Mesendoderm (in vitro differentiated cells): ENCODE measurements around the gene CIC.

Experiments
- DNase-seq: peaks from one replicate; pipeline ENCODE4 v3.0.0; 2013
- H2AK5ac ChIP-seq: 2 replicates; pipeline ENCODE4 v1.6.1; 2013; ENCODE audit warnings: low read length, inconsistent platforms
- H2BK120ac ChIP-seq: 2 replicates; pipeline ENCODE4 v1.6.1; 2013; ENCODE audit warnings: low read depth, mild to moderate bottlenecking, low read length, moderate library complexity, mixed read lengths
- H2BK15ac ChIP-seq: replicated peaks from 2 replicates; pipeline ENCODE4 v1.6.1; 2013; ENCODE audit warnings: low read depth, mild to moderate bottlenecking, moderate library complexity
- H2BK5ac ChIP-seq: 2 replicates; pipeline ENCODE4 v1.6.1; 2013; ENCODE audit warnings: low read length, inconsistent platforms
- H3K18ac ChIP-seq: 2 replicates; pipeline ENCODE4 v1.6.1; 2013; ENCODE audit warnings: mild to moderate bottlenecking, low read length, mixed read lengths
- H3K23ac ChIP-seq: one replicate; pipeline ENCODE4 v1.6.1; 2013; ENCODE audit warnings: low read length
- H3K27ac ChIP-seq: 2 replicates; pipeline ENCODE4 v1.5.1; 2013; ENCODE audit warnings: low read depth, mild to moderate bottlenecking, inconsistent platforms, low read length, moderate library complexity
- H3K27me3 ChIP-seq: 2 replicates; pipeline ENCODE4 v1.6.1; 2013; ENCODE audit warnings: low read length, control low read depth, mild to moderate bottlenecking, inconsistent platforms; ENCODE audit not compliant: insufficient read depth, poor library complexity
- H3K36me3 ChIP-seq: 2 replicates; pipeline ENCODE4 v1.6.1; 2013; ENCODE audit warnings: low read length, inconsistent platforms; ENCODE audit not compliant: control insufficient read depth, insufficient read depth
- H3K4ac ChIP-seq: one replicate; pipeline ENCODE4 v1.6.1; 2013; ENCODE audit warnings: low read depth, mild to moderate bottlenecking, low read length, moderate library complexity
- H3K4me1 ChIP-seq: 2 replicates; pipeline ENCODE4 v1.6.1; 2013; ENCODE audit warnings: low read depth, low read length, inconsistent platforms; ENCODE audit not compliant: control insufficient read depth
- H3K4me2 ChIP-seq: 2 replicates; pipeline ENCODE4 v1.6.1; 2013; ENCODE audit warnings: low read length
- H3K4me3 ChIP-seq: 2 replicates; pipeline ENCODE4 v1.5.1; 2013; ENCODE audit warnings: mild to moderate bottlenecking, low read length
- H3K56ac ChIP-seq: one replicate; pipeline ENCODE4 v1.6.1; 2013; ENCODE audit warnings: low read length
- H3K79me1 ChIP-seq: 2 replicates; pipeline ENCODE4 v1.6.1; 2013; ENCODE audit warnings: low read length, inconsistent platforms
- H3K79me2 ChIP-seq: 2 replicates; pipeline ENCODE4 v1.6.1; 2013; ENCODE audit warnings: mild to moderate bottlenecking, low read length; ENCODE audit not compliant: control insufficient read depth, insufficient read depth
- H3K9ac ChIP-seq: 2 replicates; pipeline ENCODE4 v1.6.1; 2013; ENCODE audit warnings: low read length, inconsistent platforms
- H4K5ac ChIP-seq: one replicate; pipeline ENCODE4 v1.6.1; 2013; ENCODE audit warnings: low read length
- H4K8ac ChIP-seq: one replicate; pipeline ENCODE4 v1.6.1; 2013; ENCODE audit warnings: low read depth, mild to moderate bottlenecking, control low read depth, low read length, moderate library complexity
- WGBS: extraction: QIAGEN DNeasy Blood & Tissue Kit; methylation state at CpG from one replicate; pipeline ENCODE4 v1.1.7; 2013; ENCODE audit warnings: low lambda C conversion rate, missing lambda C conversion rate; ENCODE audit not compliant: insufficient coverage; ENCODE audit errors: extremely low coverage; 5-methylcytosine and 5-hydroxymethylcytosine counted together

The CIC gene

DNA sequence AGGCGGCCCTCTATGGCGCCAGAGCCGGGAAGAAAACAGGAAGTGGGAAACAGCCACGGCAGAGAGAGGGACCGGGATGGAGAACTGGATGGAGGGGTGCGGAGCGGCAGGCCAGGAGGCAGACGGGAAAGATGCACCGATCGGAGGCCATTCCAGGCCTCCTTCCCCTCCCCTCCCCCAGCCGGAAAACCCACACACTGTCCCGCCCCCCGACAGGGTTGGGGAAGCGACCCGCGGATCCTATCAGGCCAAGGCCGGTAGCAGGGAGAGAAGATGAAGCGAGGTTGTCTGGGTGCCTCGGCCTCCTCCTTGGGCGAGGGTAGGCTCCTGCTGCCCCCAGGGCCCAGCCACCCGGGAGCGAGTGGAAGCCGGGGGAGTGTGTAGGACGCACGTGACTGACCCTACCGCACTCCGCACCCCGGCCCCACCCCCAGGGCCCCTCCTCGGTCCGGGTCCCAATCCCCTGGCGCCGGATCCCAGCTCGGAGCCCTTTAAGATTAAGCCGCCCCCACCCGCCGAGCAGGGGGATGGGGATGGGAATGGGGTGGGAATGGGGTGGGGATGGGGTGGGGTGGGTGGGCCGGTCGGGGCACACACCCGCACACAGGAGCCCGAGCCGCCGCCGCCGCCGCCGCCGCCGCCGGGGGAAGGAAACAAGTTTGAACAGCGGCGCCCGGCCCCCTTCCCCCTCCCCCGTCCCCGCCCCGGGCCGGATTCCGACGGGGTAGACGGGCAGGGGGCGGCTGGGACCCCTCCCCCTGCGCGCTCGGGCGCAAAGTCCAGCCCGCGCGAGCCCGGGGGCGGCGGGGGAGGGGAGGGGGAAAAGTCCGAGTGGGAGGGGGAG lies 15.6 kb upstream of the CIC start:
- H3K4me2 ChIP-seq = peak overlapping the region; percentile 78
- H3K27me3 ChIP-seq = no peaks in the 10 kb centered on the region
- peaks cover 33% of the 10 kb centered on the region for H3K79me2 ChIP-seq
- H3K18ac ChIP-seq = peak overlapping the region; percentile 81
- peak overlapping the region; percentile 5 for H2BK120ac ChIP-seq
- peak overlapping the region; percentile 89 for H3K23ac ChIP-seq
- no peak overlapping the region for H4K5ac ChIP-seq
- peaks cover 11% of the 10 kb centered on the region for H3K4me1 ChIP-seq
- peaks cover 5% of the 10 kb centered on the region for H3K36me3 ChIP-seq
- peak overlapping the region; percentile 99 for H3K27ac ChIP-seq
- peak overlapping the region; percentile 96 for H3K9ac ChIP-seq
- no peak overlapping the region for H2BK15ac ChIP-seq
- no CpG with 5 or more reads among the region's 71 CpGs for WGBS
- peaks cover 21% of the 10 kb centered on the region for H3K79me1 ChIP-seq
- no peak overlapping the region for H2AK5ac ChIP-seq
- H4K8ac ChIP-seq = peak overlapping the region; percentile 59
- peak overlapping the region; percentile 84 for H3K4me3 ChIP-seq
- H3K4ac ChIP-seq = peak overlapping the region; percentile 95
- peak; percentile 87 for DNase-seq
- peak overlapping the region; percentile 78 for H2BK5ac ChIP-seq
- peak overlapping the region; percentile 97 for H3K56ac ChIP-seq

DNA sequence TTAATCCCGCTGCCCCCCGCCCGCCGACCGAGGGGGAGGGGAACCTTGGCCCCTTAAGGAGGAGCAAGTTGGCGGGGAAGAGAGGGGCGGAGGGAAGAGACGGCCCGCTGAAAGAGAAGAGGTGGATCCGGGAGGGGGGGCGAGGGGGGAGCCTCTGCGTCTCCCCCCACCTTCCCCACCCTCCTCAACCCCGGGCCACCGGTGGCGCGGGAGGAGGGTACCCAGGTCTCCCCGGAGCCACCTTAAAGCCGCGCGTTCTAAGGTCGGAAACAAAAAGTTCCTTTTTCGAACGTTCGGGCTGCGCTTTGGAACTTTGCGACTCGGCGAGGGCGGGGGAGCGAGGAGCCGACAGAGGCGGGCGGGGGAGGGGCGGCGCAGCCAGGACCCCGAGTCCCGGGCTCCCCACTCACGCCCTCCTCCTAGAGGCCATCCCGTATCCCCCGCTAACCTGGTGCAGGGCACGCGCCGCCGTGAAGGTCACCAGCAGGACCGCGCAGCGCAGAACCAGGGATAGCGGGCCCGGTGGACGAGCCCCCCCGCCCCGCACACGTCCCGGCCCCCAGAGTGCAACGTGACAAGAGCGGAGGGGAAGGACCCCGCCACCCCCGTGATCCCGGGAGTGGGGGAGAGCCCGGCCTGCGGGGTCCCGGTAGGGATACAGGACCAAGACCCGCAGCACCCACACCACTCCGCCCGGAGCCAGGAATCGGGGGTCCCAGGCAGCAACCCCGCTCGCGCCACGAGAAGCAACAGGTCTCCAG lies 14.8 kb upstream of the CIC start:
- Histone ChIP-seq H2AK5ac (no peak overlapping the region), H2BK120ac (peak overlapping the region; percentile 79), H3K79me1 (peaks cover 21% of the 10 kb centered on the region), H3K27ac (peak overlapping the region; percentile 99), H3K4me2 (peak overlapping the region; percentile 22), H3K27me3 (no peaks in the 10 kb centered on the region), H2BK5ac (peak overlapping the region; percentile 88), H3K4me3 (peak overlapping the region; percentile 88), H4K8ac (no peak overlapping the region), H2BK15ac (no peak overlapping the region), H3K4me1 (peaks cover 11% of the 10 kb centered on the region), H3K56ac (peak overlapping the region; percentile 97), H3K9ac (peak overlapping the region; percentile 96), H4K5ac (no peak overlapping the region), H3K18ac (peak overlapping the region; percentile 81), H3K79me2 (peaks cover 33% of the 10 kb centered on the region), H3K36me3 (peaks cover 5% of the 10 kb centered on the region), H3K23ac (peak overlapping the region; percentile 97), H3K4ac (peak overlapping the region; percentile 95)
- WGBS = no CpG with 5 or more reads among the region's 70 CpGs
- DNase-seq = peak; percentile 86

DNA sequence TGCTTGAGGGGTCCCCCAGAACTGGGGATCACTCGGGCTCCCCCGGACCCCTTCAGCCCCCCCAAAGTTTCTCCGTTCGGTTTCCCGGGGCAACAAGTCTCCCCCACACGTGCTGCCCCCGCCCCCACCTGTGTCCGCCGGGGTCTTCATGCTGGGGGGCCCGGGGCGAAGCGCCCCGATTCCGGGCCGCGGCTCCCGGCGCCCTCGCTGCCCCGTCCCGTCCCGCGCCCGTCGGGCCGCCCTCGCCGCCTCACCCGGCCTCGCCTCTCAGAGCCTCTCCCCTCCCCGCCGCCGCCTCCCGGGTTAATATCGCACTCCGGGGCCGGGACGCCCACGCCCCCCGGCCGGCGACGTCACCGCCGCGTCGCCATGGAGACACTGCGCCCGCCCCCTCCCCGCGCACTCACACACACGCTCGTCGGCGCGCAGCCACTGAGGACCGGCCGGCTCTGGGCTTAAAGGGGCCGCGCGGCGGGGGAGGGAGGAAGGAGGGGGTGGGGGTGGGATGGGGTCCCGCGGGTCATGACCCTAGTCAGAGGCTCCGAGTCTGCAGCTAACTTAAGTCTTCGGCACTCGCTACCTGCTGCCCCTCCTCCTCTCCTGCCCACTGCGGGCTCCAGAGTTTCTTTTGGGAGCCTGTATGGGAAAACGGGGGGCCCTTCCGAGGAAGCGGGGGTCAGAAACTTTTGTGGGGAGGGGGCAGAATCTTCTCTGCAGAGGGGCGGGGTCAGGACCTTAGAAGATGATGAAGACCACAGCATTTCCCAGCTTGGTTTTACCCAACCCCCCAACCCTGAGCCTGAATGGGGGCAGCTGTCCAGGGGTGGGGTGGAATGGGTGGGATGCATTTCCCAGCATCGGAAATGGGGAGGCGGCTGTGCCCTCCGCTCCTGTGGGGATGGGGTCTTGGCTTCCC lies 13.9 kb upstream of the CIC start, which contains the start of gene ERF:
TSS of gene ERF (minus strand) at position 279 of the 916 bp plus-strand sequence. CDS start at position 150, 129 bp downstream.
- peaks cover 11% of the 10 kb centered on the region for H3K4me1 ChIP-seq
- peak; percentile 94 for DNase-seq

DNA sequence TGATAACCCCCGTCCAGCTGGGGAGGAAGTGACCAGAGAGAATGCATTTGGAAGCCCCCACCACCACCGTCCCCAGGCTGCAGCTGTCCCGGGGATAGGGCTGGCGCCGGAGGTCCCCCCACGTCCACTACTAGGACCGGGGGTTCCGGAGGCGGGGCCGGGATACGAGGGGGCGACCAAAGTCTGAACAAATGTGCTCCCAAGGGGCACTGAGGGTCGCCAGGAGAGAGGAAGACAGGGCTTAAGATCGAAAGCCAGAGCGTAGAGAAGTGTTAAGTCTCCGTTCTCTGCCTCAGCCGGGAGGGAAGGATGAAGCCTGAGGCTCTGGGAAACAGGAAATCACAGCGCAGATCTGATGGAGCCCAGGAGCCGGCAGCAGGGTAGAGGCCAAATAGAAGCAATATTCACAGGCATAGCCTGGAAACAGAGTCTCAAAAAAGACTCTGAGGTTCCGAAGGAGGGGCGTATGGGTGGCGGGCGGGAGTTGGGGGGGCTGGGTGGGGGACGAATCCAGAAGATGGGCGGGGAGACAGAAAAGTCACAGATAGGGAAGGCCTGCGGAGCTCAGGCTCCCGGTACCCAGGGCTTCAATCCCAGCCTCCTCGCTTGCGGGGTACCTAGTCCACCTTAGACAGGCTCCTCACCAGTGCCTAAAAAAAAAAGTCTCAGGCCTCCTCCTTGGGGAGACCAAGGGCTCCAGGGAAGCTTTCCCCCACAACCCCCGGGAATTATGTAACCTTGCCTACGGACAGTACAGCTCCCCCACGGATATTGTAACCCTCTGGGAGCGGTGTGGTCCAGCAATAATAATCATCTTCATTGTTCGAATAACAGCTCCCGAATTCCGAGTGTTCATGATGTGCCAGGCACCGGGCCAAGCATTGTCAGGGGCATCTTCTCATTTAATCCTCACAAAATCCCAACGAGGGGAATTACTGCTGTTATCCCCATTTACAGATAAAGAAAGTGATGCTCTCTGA lies 13.0 kb upstream of the CIC start:
- Histone ChIP-seq H2BK120ac (peak overlapping the region; percentile 54), H3K4me2 (peak overlapping the region; percentile 84)
- WGBS = no CpG with 5 or more reads among the region's 38 CpGs

More for the DNA sequence above, 13.9 kb upstream of the CIC start, which contains the start of gene ERF:
- Histone ChIP-seq H3K36me3 (no peaks in the 10 kb centered on the region), H3K56ac (peak within 1 kb of the TSS; percentile 97), H2BK120ac (peak within 1 kb of the TSS; percentile 79), H2AK5ac (no peak within 1 kb of the TSS), H3K4me3 (peak within 1 kb of the TSS; percentile 88), H3K23ac (peak within 1 kb of the TSS; percentile 97), H4K5ac (no peak within 1 kb of the TSS), H3K79me2 (peaks cover 31% of the 10 kb centered on the region), H3K18ac (peak within 1 kb of the TSS; percentile 94), H3K79me1 (peaks cover 15% of the 10 kb centered on the region), H3K27ac (peak within 1 kb of the TSS; percentile 99), H2BK15ac (peak within 1 kb of the TSS; percentile 10), H4K8ac (peak within 1 kb of the TSS; percentile 87), H3K9ac (peak within 1 kb of the TSS; percentile 96), H3K4ac (peak within 1 kb of the TSS; percentile 95), H2BK5ac (peak within 1 kb of the TSS; percentile 88), H3K27me3 (no peaks in the 10 kb centered on the region), H3K4me2 (peak within 1 kb of the TSS; percentile 84)
- no CpG with 5 or more reads among the region's 75 CpGs for WGBS

More for the DNA sequence above, 13.0 kb upstream of the CIC start:
- Histone ChIP-seq H3K27ac (peak overlapping the region; percentile 99), H3K4me3 (peak overlapping the region; percentile 39), H3K18ac (peak overlapping the region; percentile 94), H2AK5ac (no peak overlapping the region), H3K23ac (peak overlapping the region; percentile 45), H4K5ac (no peak overlapping the region), H3K9ac (peak overlapping the region; percentile 80), H3K4ac (peak overlapping the region; percentile 89), H3K27me3 (no peaks in the 10 kb centered on the region), H3K36me3 (no peaks in the 10 kb centered on the region), H3K56ac (peak overlapping the region; percentile 89), H4K8ac (no peak overlapping the region), H3K79me1 (peaks cover 10% of the 10 kb centered on the region), H3K79me2 (peaks cover 25% of the 10 kb centered on the region), H3K4me1 (peaks cover 11% of the 10 kb centered on the region), H2BK5ac (no peak overlapping the region), H2BK15ac (peak overlapping the region; percentile 10)
- peak; percentile 87 for DNase-seq
